A549 treated with CpdA at 1 μM for 4 hours (cell line): ENCODE results near the gene RAD52. TPM values are rescaled to one million over a fixed set of nuclear protein-coding genes. Genes with fewer than 3 reads are reported as not detected.

Source experiments
- total RNA-seq: library from RNA; stranded (reverse); fragments of 200-300 nt; extraction: Qiagen RNA extraction; gene quantifications from 5 replicates; pipeline ENCODE4 v1.2.3, GENCODE V29; 2022; ENCODE audit warnings: low read depth

RAD52 gene
- 10.0 to 13.7 TPM (median 11.3 TPM) in 5 replicates for total RNA-seq

DNA sequence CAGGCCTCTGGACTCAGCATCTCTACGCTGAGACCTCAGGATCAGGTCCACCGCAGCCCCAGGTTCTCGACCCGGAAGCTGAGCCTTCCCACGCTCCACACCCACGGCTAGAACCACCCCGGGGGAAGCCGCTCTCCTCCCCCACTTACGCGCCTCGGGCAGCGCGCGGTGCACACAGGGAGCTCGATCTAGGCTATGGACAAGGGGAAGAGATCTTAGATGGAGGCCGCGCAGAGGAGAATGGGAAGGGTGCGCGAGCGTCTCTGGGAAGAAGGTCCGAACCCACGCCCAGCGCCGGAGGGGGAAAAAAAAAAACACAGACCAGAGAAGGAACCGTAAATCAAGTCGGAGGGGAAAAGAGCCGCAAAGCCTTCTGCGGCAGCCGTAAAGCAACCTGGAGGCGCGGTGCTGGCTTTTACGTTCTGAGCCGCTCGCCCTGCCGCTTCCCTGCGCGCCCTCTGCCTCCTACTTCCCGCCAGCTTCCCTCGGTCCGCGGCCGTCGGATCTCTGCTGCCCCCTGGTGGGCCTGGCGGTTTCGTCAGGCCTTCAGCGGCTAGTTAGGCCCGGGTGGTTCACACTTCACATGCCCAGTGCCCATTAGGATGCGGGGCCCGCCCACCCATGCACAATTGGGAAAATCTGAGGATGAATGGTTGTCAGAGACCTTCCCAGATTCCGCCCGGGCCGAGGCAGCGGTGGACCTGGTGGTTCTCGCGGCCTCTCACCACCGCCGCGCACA, at the start of gene RAD52:
Gene RAD52 (minus strand): TSS at position 242 of the 739 bp plus-strand sequence. CDS start 16,636 bp downstream, outside the sequence.

GRCh38 chr12:990661-991349, 41.3 kb upstream of the RAD52 start, which contains the start of gene ERC1:
Gene ERC1 (plus strand): TSS chr12:991223. CDS start chr12:1027904, 36,681 bp downstream.

Other genes starting within 250 kb of the RAD52 start
- gene WNK1, start 197.1 kb downstream of the RAD52 start, total RNA-seq, result 70.0 to 95.5 TPM (median 80.6 TPM) in 5 replicates
- gene ERC1, start 41.5 kb upstream of the RAD52 start, total RNA-seq, result 12.3 to 17.1 TPM (median 14.7 TPM) in 5 replicates